Panc1 (cell line): ENCODE measurements around the gene CFAP77. TPM values are rescaled to one million over a fixed set of nuclear protein-coding genes. Genes with fewer than 3 reads are reported as not detected.

Experiments
- ATAC-seq: fragments of 200-7000 bp; cut with Tn5 transposase; 2 replicates; pipeline ENCODE4 v1.9.1; 2020; ENCODE audit warnings: mild to moderate bottlenecking, moderate library complexity
- BruUV-seq: library from RNA; stranded (reverse); fragments of 400-500 nt; replicated peaks from 2 replicates; lab custom pipeline; 2021; lab: Mats Ljungman, UMichigan
- CTCF ChIA-PET: fragments of 300-600 bp; sonication (Branson Sonifier 250); formaldehyde crosslinking; loops from one replicate; lab custom pipeline; 2022; ENCODE audit warnings: antibody characterized with exemption; lab: Charles Lee
- POLR2A ChIA-PET: fragments of 300-600 bp; sonication (Branson Sonifier 250); formaldehyde crosslinking; loops from one replicate; lab custom pipeline; 2022; ENCODE audit warnings: antibody characterized with exemption; lab: Charles Lee
- DNase-seq: peaks from one replicate; pipeline ENCODE4 v3.0.0-alpha.2; 2010; ENCODE audit warnings: low read depth, low spot score
- H3K27ac ChIP-seq: 2 replicates; pipeline ENCODE4 v1.5.1; 2011; ENCODE audit warnings: mild to moderate bottlenecking, low read length, inconsistent platforms
- H3K27me3 ChIP-seq: fragments of 200-500 bp; sonication (Bioruptor generic); 2 replicates; pipeline ENCODE4 v1.6.0; 2014; ENCODE audit warnings: low read length, inconsistent platforms; ENCODE audit not compliant: control insufficient read depth, insufficient read depth
- H3K36me3 ChIP-seq: fragments of 200-500 bp; sonication (Bioruptor generic); 2 replicates; pipeline ENCODE4 v1.5.1; 2014; ENCODE audit warnings: inconsistent platforms, mild to moderate bottlenecking, low read length, moderate library complexity; ENCODE audit not compliant: control insufficient read depth, insufficient read depth
- H3K4me1 ChIP-seq: 2 replicates; pipeline ENCODE4 v1.5.1; 2011; ENCODE audit warnings: inconsistent platforms, mild to moderate bottlenecking, low read length, moderate library complexity; ENCODE audit not compliant: control insufficient read depth, insufficient read depth
- H3K4me3 ChIP-seq, 2 experiments: 2 replicates each; pipeline ENCODE4 v1.5.1; 2011 to 2012; ENCODE audit warnings: low read depth in 2 of 2, low read length in 2 of 2, mild to moderate bottlenecking in 2 of 2, inconsistent platforms in 1 of 2, moderate library complexity in 1 of 2
- H3K9me3 ChIP-seq: fragments of 200-500 bp; sonication (Bioruptor generic); 2 replicates; pipeline ENCODE4 v1.5.1; 2014; ENCODE audit warnings: low read depth, mild to moderate bottlenecking, inconsistent platforms, low read length, moderate library complexity; ENCODE audit not compliant: control insufficient read depth, insufficient read depth
- POLR2AphosphoS5 ChIP-seq: IDR thresholded peaks from 2 replicates; pipeline ENCODE4 v1.6.1; 2012; ENCODE audit warnings: mild to moderate bottlenecking, low read depth, low read length, moderate library complexity
- REST ChIP-seq, 2 experiments: IDR thresholded peaks; 2 replicates each; pipeline ENCODE4 v1.6.1; 2011 to 2012; ENCODE audit warnings: low read depth in 2 of 2, control low read depth in 1 of 2, low read length in 1 of 2, mild to moderate bottlenecking in 1 of 2, moderate library complexity in 1 of 2; ENCODE audit not compliant: insufficient read depth in 1 of 2
- SIN3A ChIP-seq: IDR thresholded peaks from 2 replicates; pipeline ENCODE4 v1.6.1; 2012; ENCODE audit warnings: low read depth, mild to moderate bottlenecking, low read length, moderate library complexity, borderline replicate concordance; ENCODE audit not compliant: insufficient read depth
- TCF7L2 ChIP-seq: IDR thresholded peaks from 2 replicates; pipeline ENCODE4 v1.6.1; 2011; ENCODE audit warnings: mild to moderate bottlenecking, low read depth, low read length, inconsistent platforms
- in situ Hi-C: cut with HindIII; loops from 2 replicates; pipeline ENCODE4 v1.10.0; 2016; ENCODE audit warnings: low sequenced_read_pairs, low pct_unique_long_range_greater_than_20kb
- intact Hi-C: fragments of 100-400 bp; cut with micrococcal nuclease; formaldehyde crosslinking; loops from one replicate; pipeline ENCODE4 v1.10.0; 2022; ENCODE audit not compliant: unreplicated experiment
- total RNA-seq: library from RNA; stranded (reverse); gene quantifications from one replicate; pipeline ENCODE4 v1.2.1, GENCODE V29; 2021; ENCODE audit not compliant: unreplicated experiment
- TF ChIP-seq, protein P1 (sequence below): fragments of 450-650 bp; IDR thresholded peaks from 2 replicates; pipeline ENCODE4 v1.5.1; 2017; ENCODE audit warnings: mild to moderate bottlenecking

Gene CFAP77
- total RNA-seq, 1 experiment from 2014 or later, result not detected

GRCh38 chr9:132365986-132366385 lies 44.0 kb upstream of the CFAP77 start:
- Histone ChIP-seq H3K4me1 (no peaks in the 10 kb centered on the region), H3K9me3 (no peaks in the 10 kb centered on the region), H3K27me3 (no peaks in the 10 kb centered on the region), H3K36me3 (no peaks in the 10 kb centered on the region), H3K27ac (no peak overlapping the region), H3K4me3 (no peak overlapping the region)
- ChIA-PET CTCF (no interaction called here), POLR2A (no interaction called here)
- DNase-seq (no peak), ATAC-seq (no peak)
- TF ChIP-seq SIN3A (no peak), POLR2AphosphoS5 (no peak), TCF7L2 (no peak), REST (IDR thresholded peaks at IDR 0.05; ENCODE audit: insufficient read depth in 1 of 2, low read depth in 2 of 2, low read length in 1 of 2) (no peak)
- TF ChIP-seq, protein P1, sequence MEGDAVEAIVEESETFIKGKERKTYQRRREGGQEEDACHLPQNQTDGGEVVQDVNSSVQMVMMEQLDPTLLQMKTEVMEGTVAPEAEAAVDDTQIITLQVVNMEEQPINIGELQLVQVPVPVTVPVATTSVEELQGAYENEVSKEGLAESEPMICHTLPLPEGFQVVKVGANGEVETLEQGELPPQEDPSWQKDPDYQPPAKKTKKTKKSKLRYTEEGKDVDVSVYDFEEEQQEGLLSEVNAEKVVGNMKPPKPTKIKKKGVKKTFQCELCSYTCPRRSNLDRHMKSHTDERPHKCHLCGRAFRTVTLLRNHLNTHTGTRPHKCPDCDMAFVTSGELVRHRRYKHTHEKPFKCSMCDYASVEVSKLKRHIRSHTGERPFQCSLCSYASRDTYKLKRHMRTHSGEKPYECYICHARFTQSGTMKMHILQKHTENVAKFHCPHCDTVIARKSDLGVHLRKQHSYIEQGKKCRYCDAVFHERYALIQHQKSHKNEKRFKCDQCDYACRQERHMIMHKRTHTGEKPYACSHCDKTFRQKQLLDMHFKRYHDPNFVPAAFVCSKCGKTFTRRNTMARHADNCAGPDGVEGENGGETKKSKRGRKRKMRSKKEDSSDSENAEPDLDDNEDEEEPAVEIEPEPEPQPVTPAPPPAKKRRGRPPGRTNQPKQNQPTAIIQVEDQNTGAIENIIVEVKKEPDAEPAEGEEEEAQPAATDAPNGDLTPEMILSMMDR, result no peak
- no TSS peak for BruUV-seq
- intact Hi-C loops, result no loop called here
- in situ Hi-C loops, result no loop called here

DNA sequence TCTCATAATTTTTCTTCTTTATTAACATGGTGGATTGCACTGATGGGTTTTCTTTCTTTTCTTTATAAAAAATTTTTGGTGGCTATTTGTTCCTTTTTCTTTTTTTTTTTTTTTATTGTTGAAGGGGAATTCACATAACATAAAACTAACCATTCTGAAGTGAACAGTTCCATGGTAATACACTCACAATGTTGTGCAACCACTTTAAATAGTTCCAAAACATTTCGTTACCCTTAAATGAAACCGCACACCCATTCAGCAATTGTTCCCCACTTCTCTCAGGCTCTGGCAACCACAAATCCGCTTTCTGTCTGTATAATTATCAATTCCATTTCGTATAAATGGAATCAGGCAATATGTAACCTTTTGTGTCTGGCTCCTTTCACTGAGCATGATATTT lies 43.5 kb upstream of the CFAP77 start:
- in situ Hi-C loops (no loop called here), intact Hi-C loops (no loop called here)
- no peak for DNase-seq
- no TSS peak for BruUV-seq
- H3K27me3 ChIP-seq, result no peaks in the 10 kb centered on the region
- no peak overlapping the region for H3K4me3 ChIP-seq
- H3K4me1 ChIP-seq, result no peaks in the 10 kb centered on the region
- no peaks in the 10 kb centered on the region for H3K36me3 ChIP-seq
- no peak for ATAC-seq
- TF ChIP-seq SIN3A (no peak), REST (IDR thresholded peaks at IDR 0.05; ENCODE audit: insufficient read depth in 1 of 2, low read depth in 2 of 2, low read length in 1 of 2) (no peak), POLR2AphosphoS5 (no peak), TCF7L2 (no peak)
- TF ChIP-seq, protein P1, result no peak
- H3K9me3 ChIP-seq, result no peaks in the 10 kb centered on the region
- ChIA-PET POLR2A (no interaction called here), CTCF (no interaction called here)
- no peak overlapping the region for H3K27ac ChIP-seq
